Measurements from ENCODE around the gene PPP2R5C. TPM values are rescaled to one million over a fixed set of nuclear protein-coding genes. Genes with fewer than 3 reads are reported as not detected.
"Not testable (repeated sequence)": the region's sequence is repeated elsewhere in the genome, so short reads cannot be mapped to it uniquely, and the experiment has no call there.

Gene PPP2R5C
- 198 TPM for total RNA-seq
- long read RNA-seq, full-length matches to known transcripts: 82 of 180 reads
- long read RNA-seq, partial matches to known transcripts: 38 of 180 reads
- long read RNA-seq, other reads (novel, unspliced or antisense): 60 of 180 reads

GRCh38 chr14:101761032-101761880 lies at the start of gene PPP2R5C:
Gene PPP2R5C, plus strand, starts transcription at chr14:101761709. Its CDS starts 185 bp downstream, at chr14:101761894.
- peaks cover 36% of the 10 kb centered on the region for H3K4me1 ChIP-seq
- no peaks in the 10 kb centered on the region for H3K27me3 ChIP-seq (ENCODE audit: low read depth)
- intact Hi-C loops (cut with micrococcal nuclease): no loop called here
- H3K9me3 ChIP-seq (replicated peaks): no peaks in the 10 kb centered on the region
- H3K4me3 ChIP-seq: peak within 1 kb of the TSS; percentile 100
- peak within 1 kb of the TSS; percentile 99 for H3K27ac ChIP-seq (replicated peaks)
- TF ChIP-seq CTCF (IDR thresholded peaks at IDR 0.05; ENCODE audit: borderline replicate concordance): no peak
- peaks cover 24% of the 10 kb centered on the region for H3K36me3 ChIP-seq
- DNase-seq: peak; percentile 95

- H3K9me3 ChIP-seq (replicated peaks); DNase-seq; H3K4me3 ChIP-seq; H3K27ac ChIP-seq (replicated peaks); H3K36me3 ChIP-seq; H3K27me3 ChIP-seq (ENCODE audit: low read depth); intact Hi-C loops (cut with micrococcal nuclease); H3K4me1 ChIP-seq: not testable (repeated sequence)
Measured at GRCh38 chr14:101711857-101712233, 49.7 kb upstream of the PPP2R5C start.

GRCh38 chr14:101712341-101712740 lies 49.2 kb upstream of the PPP2R5C start:
- H3K36me3 ChIP-seq; intact Hi-C loops (cut with micrococcal nuclease); H3K4me1 ChIP-seq; H3K9me3 ChIP-seq (replicated peaks); H3K27ac ChIP-seq (replicated peaks); H3K27me3 ChIP-seq (ENCODE audit: low read depth); H3K4me3 ChIP-seq; DNase-seq: not testable (repeated sequence)

- H3K27ac ChIP-seq (replicated peaks); DNase-seq; H3K4me3 ChIP-seq; intact Hi-C loops (cut with micrococcal nuclease); H3K27me3 ChIP-seq (ENCODE audit: low read depth); H3K36me3 ChIP-seq; H3K9me3 ChIP-seq (replicated peaks); H3K4me1 ChIP-seq: not testable (repeated sequence)
Measured at GRCh38 chr14:101713091-101713490, 48.4 kb upstream of the PPP2R5C start.

- no peak for DNase-seq
- Histone ChIP-seq H3K27me3 (ENCODE audit: low read depth) (no peaks in the 10 kb centered on the region), H3K4me1 (no peaks in the 10 kb centered on the region), H3K27ac (replicated peaks) (no peak overlapping the region), H3K36me3 (no peaks in the 10 kb centered on the region), H3K4me3 (no peak overlapping the region), H3K9me3 (replicated peaks) (peaks cover 9% of the 10 kb centered on the region)
- intact Hi-C loops (cut with micrococcal nuclease): no loop called here
- TF ChIP-seq CTCF (IDR thresholded peaks at IDR 0.05; ENCODE audit: borderline replicate concordance): no peak
Measured at GRCh38 chr14:101713621-101714349, 47.7 kb upstream of the PPP2R5C start.

- H3K36me3 ChIP-seq: no peaks in the 10 kb centered on the region
- no peak for DNase-seq
- peaks cover 9% of the 10 kb centered on the region for H3K9me3 ChIP-seq (replicated peaks)
- no peak overlapping the region for H3K4me3 ChIP-seq
- no peak for TF ChIP-seq CTCF (IDR thresholded peaks at IDR 0.05; ENCODE audit: borderline replicate concordance)
- peaks cover 3% of the 10 kb centered on the region for H3K4me1 ChIP-seq
- no peaks in the 10 kb centered on the region for H3K27me3 ChIP-seq (ENCODE audit: low read depth)
- no peak overlapping the region for H3K27ac ChIP-seq (replicated peaks)
- intact Hi-C loops (cut with micrococcal nuclease): no loop called here
Measured at GRCh38 chr14:101714394-101714793, 47.1 kb upstream of the PPP2R5C start.

All from left ventricle myocardium inferior (tissue), 1 donor.